Fibroblast of lung (primary cell): ENCODE results near the gene ANKRD33.

ENCODE experiments used
- EZH2 ChIP-seq: IDR thresholded peaks from 2 replicates; pipeline ENCODE4 v1.5.1; 2012; ENCODE audit warnings: low read length, control low read depth, mild to moderate bottlenecking; ENCODE audit errors: missing control alignments
- TF ChIP-seq, protein P1 (sequence below), 2 donors: IDR thresholded peaks in 1 of 2; conservative IDR thresholded peaks in 1 of 2; 1 replicate in 1 of 2; 2 replicates in 1 of 2; pipeline ENCODE4 v1.5.1; 2011 to 2012; ENCODE audit warnings: low read length in 2 of 2, control low read depth in 1 of 2, inconsistent platforms in 1 of 2, low read depth in 1 of 2, mild to moderate bottlenecking in 1 of 2

DNA sequence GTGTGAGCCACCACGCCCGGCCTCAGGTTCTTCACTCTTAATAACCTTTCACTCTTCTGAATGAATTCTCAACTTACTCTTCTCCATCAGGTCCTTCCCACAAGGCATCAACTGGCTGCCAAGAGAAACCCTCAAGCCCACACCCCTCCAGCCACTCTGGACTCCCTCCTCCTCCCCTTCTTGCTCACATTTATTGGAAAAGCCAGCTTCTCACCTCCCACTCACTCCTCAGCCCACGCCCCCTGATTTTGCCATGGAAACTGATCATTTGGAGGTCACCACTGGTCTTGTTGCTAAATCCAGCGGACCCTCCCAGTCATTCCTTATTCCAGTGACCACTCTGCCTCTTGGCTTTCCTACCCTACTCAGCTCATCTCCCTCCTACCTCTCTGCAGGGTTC, 46.2 kb downstream of the ANKRD33 start:
- TF ChIP-seq, protein P1, sequence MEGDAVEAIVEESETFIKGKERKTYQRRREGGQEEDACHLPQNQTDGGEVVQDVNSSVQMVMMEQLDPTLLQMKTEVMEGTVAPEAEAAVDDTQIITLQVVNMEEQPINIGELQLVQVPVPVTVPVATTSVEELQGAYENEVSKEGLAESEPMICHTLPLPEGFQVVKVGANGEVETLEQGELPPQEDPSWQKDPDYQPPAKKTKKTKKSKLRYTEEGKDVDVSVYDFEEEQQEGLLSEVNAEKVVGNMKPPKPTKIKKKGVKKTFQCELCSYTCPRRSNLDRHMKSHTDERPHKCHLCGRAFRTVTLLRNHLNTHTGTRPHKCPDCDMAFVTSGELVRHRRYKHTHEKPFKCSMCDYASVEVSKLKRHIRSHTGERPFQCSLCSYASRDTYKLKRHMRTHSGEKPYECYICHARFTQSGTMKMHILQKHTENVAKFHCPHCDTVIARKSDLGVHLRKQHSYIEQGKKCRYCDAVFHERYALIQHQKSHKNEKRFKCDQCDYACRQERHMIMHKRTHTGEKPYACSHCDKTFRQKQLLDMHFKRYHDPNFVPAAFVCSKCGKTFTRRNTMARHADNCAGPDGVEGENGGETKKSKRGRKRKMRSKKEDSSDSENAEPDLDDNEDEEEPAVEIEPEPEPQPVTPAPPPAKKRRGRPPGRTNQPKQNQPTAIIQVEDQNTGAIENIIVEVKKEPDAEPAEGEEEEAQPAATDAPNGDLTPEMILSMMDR (conservative IDR thresholded peaks at IDR 0.05 in 1 of 2, IDR thresholded peaks at IDR 0.05 in 1 of 2; ENCODE audit: low read depth in 1 of 2, low read length in 2 of 2): no peak
- no peak for TF ChIP-seq EZH2
